Left hindlimb (tissue), 1 donor: ENCODE measurements around the gene SOBP.
"Not testable (repeated sequence)": the region's sequence is repeated elsewhere in the genome, so short reads cannot be mapped to it uniquely, and the experiment has no call there.

Experiments used
- DNase-seq: peaks from one replicate; pipeline ENCODE4 v3.0.0-alpha.2; 2018

SOBP gene

DNA sequence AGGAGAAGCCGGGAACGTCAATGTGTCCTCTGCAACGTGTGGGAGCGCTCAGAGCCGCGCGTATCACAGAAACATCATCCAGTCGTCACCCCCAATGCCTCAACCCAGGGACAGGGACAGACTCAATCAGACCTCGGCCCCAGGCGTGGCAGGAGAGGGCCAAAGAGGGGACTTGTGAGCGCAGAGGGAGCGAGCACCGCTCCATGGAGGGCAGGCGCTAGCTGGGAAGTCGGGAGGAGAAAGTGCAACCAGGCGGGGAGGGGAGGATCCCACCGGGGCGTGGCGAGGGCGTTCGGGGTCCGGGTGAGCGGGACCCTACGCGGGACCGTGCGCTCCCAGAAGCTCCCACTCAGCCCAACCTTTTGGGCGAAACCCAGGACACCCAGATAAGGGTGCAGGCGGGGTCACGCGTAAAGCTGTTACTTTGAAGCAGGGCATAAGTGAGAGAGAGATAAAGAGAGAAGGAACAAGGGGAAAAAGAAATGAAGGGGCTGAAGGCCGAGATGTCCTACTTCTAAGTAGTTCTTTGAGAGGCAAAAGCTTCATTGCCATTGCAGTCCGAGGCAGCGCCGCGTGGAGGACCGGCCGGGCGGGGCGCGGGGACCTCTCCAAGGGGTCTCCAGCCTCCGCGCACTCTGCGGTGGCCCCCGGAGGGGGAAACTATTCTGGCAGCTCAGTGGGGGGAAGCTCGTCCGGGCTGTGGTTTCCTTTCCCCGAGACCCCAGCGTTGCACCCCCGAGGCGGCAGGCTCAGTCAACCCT lies 862 bp upstream of the SOBP start:
- DNase-seq, result peak; percentile 71

GRCh38 chr6:107490566-107491137 lies 735 bp downstream of the SOBP start:
- peak; percentile 51 for DNase-seq

DNA sequence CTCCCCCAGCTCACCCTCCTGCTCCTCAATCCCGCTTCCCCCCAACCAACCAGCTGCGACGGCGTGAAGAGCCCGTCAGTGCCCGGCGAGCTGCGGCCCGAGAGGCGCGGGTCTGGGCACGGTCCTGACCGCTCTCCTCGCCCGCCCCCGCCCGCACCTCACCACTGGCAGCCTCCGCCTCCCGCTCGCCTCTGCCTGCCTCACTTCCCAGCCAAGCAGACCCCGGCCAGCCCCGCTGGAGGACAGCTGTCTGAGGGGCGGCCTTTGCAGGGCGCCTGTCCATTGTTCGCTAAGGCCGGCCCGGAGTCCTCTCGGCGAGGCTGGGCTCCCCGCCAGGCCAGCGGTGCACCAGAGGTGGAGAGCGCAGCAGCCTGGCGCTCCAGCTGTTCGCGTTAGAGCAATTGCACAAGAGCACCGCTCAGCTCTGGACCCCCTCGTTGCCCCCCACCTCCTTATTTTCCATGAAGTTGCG lies 1.3 kb downstream of the SOBP start:
- DNase-seq, result peak; percentile 90

DNA sequence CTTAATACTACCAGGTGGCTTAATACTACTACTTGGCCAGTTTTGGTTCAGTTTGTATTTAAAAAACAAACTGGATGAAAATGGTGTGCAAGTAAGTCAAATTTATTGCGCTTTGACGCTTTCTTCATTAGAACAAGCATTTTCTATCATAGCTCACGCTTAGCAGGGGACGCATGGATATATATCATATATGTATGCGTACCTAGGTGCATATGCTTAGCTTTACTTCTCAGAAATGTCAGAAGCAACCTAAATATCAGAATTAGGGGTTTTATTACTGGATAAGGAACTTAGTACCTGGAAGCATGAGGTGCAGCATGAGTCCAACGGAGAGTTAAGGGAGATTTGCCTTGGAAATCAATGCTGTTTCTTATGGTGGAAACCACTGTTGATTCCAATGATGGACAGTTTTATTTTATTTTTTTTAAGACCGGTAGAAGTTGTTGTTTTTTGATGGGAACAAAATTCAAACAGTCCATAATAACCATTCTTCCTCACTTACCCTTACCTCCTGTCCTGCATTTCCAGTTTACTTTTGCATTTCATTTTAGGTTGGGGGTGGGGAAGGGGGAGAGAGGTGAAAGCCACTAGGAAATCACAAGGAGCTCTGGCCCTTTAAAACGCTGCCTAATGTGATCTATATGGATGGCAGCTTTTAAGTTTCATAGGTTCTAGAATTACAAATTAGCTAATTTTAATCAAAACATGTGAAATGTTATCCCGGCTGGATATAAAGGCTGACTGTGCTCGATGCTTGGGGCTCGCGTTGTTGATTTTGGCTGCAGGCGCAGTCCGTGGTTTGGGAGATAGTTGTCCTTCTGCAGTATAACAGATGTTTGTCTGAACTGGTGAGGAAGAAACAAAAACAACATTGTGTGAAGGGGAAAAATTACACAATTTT lies 2.1 kb downstream of the SOBP start:
- DNase-seq, result peak; percentile 72

DNA sequence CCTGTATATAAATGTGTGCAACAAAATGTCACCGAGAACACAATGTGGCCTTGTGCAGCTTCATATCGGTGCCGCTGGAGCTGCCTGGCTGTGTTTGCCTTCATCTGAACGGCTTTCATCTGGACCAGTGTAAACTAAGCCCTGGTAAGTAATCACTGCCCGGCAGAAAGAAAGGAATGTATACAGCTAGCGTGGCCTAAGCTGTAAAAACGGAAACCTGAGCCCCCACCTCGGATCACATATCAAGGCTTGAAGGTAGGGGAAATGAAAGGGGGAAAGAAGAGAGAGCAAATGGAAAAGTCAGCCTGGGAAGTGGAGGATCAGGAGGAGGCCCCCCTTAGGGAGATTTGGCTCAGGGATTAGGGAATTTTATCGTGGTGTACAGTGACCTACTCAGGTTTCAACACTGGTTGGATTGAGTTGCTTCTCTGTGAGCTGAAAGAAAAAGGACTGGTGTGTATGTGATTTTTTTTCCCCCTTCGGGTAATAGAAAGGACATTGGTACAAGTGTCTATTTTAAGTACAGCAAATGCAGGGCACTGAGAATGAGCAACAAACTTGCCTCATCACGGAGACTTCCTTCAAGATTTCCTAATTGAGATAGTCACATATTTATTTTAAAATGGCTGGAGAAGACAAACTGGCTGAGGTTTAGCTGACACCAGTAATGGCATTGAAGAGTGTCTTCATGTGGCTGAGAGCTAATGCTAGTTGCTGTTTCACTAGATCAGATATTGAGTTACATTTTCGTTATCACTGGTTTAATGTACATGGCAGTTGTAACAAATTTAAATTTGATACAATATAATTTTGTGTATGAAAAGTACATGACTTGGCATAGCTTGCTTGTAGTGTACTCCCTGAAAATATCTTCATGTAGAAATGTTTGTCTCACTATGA lies 3.5 kb downstream of the SOBP start:
- no peak for DNase-seq

- DNase-seq, result peak; percentile 80
These were observed 5.3 kb downstream of the SOBP start for GRCh38 chr6:107495196-107495643.

DNA sequence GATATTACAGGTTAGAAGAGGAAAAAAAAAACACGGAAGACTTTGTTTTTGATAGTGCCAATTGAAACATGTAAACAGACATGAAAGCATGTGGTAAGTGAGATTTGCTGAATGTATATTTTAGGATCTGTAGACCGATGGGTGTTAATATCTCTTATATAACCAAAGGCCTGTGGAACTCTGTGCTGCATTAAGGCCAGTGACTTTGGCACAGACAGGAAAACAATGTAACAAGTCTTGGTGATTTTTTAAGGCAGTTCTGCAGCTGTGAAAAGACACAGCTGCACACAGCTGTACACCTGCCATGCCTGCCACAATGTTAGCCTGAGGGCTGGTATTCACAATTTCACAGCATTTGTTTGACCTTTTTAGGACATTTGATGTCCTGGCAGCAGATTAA lies 6.1 kb downstream of the SOBP start:
- DNase-seq, result no peak

GRCh38 chr6:107496892-107497684 lies 7.2 kb downstream of the SOBP start:
- no peak for DNase-seq

DNA sequence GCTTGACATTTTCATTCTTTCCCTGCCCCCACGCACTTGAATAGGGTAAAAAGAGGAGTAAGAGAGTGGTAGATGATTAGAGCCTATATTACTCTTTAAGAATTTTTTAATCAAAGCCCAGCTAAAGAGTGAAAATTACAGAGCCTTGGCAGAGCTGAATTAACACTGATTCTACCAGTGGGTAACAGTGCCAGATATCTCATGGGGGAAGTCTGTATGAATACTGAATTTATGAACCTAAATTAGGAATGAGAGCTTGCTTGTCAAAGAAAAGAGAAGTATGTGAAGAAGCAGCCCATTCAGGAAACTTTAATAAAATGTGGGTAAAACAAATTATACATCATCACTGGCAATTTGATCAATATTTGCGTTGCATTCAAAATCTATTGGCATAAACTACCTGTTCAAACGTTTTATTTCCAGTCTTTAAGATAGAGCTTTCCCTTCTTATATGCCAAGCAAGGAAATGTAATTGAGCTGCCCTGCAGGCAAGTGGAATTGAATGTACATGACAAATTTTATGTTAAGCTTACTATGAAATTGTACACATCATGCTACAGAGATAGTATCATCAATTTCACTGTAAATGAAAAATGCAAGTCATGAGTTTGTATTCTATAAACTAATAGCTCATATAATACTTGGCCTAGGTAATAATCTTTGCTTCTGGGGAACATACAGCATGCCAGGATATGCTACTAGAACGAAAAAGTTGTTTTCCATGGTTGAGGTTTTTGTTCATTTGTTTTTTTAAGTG lies 14.5 kb downstream of the SOBP start:
- DNase-seq, result no peak

DNA sequence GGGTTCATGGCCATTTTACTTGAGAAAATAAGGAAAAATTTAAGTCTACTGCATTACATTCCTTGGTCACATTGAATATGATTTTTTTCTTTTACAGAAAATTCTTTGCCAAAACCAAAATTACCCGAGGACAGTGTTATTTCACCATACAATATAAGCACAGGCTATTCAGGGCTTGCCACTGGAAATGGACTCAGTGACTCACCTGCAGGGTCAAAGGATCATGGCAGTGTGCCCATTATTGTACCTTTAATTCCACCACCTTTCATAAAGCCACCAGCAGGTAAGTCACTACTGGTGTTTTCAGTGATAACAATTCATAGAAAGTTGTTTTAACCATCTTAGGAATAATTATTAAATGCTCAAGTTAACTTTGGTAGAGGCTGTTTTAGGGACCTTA lies 16.2 kb downstream of the SOBP start:
- no peak for DNase-seq

DNA sequence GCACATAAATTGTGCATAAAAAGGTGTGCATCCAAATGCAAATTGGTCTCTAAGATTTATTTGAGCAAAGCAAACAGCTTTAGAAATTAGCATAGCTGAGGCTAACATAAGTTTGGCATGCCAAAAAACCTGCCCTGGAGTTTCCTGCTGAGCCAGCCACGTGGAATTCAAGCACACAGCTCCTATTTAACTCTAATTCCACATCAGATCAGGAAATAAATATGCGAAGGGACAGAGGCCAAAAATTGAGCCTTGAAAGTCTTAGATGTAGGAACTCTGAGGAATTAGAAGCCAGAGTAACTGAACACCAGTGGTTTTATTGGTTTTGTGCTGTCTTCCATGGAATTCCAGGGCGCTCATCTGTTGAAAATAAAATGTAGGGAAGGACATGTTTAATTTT lies 19.6 kb downstream of the SOBP start:
- no peak for DNase-seq

GRCh38 chr6:107510108-107510507 lies 20.2 kb downstream of the SOBP start:
- no peak for DNase-seq

- peak; percentile 83 for DNase-seq
These were observed 21.6 kb downstream of the SOBP start for GRCh38 chr6:107511511-107511993.

- DNase-seq, result no peak
These were observed 23.3 kb downstream of the SOBP start for GRCh38 chr6:107513214-107513613.

- DNase-seq, result no peak
These were observed 26.0 kb downstream of the SOBP start for GRCh38 chr6:107515955-107516354.

DNA sequence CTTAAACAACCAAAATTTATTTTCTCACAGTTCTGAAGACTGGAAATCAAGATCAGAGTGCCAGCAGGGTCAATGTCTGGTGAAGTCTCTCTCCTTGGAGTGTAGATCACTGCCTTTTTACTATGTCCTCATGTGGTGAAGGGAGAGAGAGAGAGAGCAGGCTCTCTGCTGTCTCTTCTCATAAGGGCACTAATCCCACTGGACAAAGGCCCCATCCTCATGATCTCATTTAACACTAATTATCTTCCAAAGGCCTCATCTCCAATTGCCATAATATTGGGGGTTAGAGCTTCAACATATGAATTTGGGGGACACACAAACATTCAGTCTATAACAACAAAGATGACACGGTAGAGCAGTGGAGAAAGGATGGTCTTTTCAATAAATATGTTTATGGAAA lies 27.4 kb downstream of the SOBP start:
- no peak for DNase-seq

GRCh38 chr6:107519224-107519623 lies 29.3 kb downstream of the SOBP start:
- DNase-seq, result not testable (repeated sequence)

DNA sequence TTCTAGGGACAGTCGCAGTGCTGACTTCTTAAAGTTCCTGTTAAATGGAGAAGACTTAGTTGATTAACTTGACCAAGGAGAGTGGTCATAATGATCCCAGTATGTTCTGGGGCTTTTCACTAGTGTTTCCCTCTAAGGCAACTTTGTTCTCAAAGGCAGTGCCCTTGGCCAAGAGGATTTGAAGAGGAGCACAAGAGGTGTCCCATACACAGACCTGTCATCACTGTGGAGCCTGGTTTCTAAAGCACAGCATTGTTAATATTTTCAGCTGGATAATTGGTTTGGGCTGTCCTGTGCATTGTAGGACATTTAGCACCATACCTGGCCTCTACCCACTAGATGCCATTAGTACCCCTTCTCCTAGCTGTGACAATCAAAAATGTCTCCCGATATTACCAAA lies 30.8 kb downstream of the SOBP start:
- not testable (repeated sequence) for DNase-seq

DNA sequence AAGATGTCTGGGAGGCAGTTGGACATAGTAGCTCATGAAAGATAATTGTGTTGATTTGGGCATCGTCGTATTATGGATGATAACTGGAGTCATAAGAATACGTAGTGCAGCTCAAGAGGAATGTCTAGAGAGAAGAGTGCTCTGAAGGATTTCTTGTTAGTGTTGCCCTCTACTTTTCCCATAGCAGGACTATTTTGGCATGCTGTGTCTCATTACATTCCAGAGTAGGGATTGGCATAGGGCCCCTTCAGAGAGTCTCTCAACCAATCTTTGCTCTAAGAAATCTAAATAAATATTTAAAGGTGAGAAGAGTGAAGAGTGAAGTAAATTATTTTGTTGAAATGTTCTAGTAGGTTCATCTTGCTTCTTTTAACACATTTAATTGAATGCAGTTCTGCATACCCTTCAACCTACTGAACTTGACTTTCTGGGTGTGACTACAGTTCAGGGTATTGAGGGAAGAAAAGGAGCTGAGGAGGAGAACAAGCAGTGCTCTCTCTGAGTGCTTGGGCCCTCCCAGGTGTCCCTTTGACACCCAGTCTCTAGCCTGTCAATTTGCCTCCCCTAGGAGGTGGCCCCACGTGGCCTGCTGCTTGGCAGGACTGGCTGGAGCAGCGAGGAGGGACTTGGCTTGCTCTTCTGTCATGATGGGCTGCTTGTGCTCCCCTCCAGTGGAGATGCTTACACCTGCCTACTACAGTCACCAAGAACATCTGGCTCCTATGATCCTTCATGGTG lies 33.3 kb downstream of the SOBP start:
- no peak for DNase-seq

GRCh38 chr6:107523794-107524193 lies 33.9 kb downstream of the SOBP start:
- no peak for DNase-seq
